H1 (cell line): ENCODE results near the gene PRRG4. TPM values are rescaled to one million over a fixed set of nuclear protein-coding genes. Genes with fewer than 3 reads are reported as not detected.

Source experiments
- FOSL1 ChIP-seq: IDR thresholded peaks from 2 replicates; pipeline ENCODE4 v1.6.1; 2011; ENCODE audit warnings: mild to moderate bottlenecking, low read depth, low read length, moderate library complexity; ENCODE audit not compliant: insufficient read depth
- SIN3A ChIP-seq, 2 experiments: IDR thresholded peaks in 1 of 2; conservative IDR thresholded peaks in 1 of 2; 2 replicates each; pipeline ENCODE4 v1.6.1; 2011 to 2012; ENCODE audit warnings: low read length in 2 of 2, improper control_type of control experiment in 1 of 2, low read depth in 1 of 2, mild to moderate bottlenecking in 1 of 2
- SIX5 ChIP-seq: IDR thresholded peaks from 2 replicates; pipeline ENCODE4 v1.6.1; 2011; ENCODE audit warnings: mild to moderate bottlenecking, low read depth, low read length
- SP4 ChIP-seq: IDR thresholded peaks from 2 replicates; pipeline ENCODE4 v1.6.1; 2012; ENCODE audit warnings: low read length, inconsistent platforms
- polyA plus RNA-seq, 7 experiments: library from polyadenylated mRNA; depleted of rRNA in 3 of 7; stranded (reverse) in 5 of 7; unstranded in 2 of 7; fragments of >200 nt in 5 of 7; fragments of 200-250 nt in 2 of 7; gene quantifications; 1 replicate in 5 of 7; 2 replicates in 1 of 7; 4 replicates in 1 of 7; pipeline versions ENCODE4 v1.2.1 to v1.2.3, GENCODE V29; 2011 to 2013; ENCODE audit warnings: missing spikeins in 2 of 7, mixed read lengths in 2 of 7
- total RNA-seq: library from RNA; stranded (reverse); fragmentation: NEBNext Ultra II Directional; extraction: Animal tissue kit (Norgen Biotek cat#: 25700); gene quantifications from 2 replicates; pipeline ENCODE4 v1.2.1, GENCODE V29; 2021

Gene PRRG4
- total and polyA plus RNA-seq, 2 of the 8 experiments (the other 6 are each of a cell fraction or from before 2014, with no cell fraction given): 0.65 to 1.7 TPM

DNA sequence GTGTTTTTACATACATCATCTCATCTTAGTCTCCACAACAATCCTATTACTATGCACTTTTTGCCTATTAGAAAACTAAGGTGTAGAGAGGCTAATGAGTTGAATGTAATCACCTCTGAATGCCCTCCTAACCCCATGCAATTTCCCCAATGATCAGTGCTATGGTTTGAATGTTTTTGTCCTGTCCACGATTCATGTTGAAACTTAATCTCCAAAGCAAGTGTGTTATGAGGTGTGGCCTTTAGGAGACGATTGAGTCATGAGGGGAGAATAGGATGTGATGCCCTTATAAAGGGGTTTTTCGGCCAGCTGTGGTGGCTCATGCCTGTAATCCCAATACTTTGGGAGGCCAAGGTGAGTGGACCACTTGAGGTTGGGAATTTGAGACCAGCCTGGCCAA is 33.3 kb upstream of the PRRG4 start (continued):
- TF ChIP-seq FOSL1 (no peak), SIX5 (no peak), SIN3A (conservative IDR thresholded peaks at IDR 0.05 in 1 of 2, IDR thresholded peaks at IDR 0.05 in 1 of 2; ENCODE audit: low read depth in 1 of 2, low read length in 2 of 2) (no peak), SP4 (no peak)
